Renal cortex interstitium (tissue), 11 donors: ENCODE results near the gene TMEM14C. TPM values are rescaled to one million over a fixed set of nuclear protein-coding genes. Genes with fewer than 3 reads are reported as not detected.
"Not testable (repeated sequence)": the region's sequence is repeated elsewhere in the genome, so short reads cannot be mapped to it uniquely, and the experiment has no call there.

Experiments used
- DNase-seq, 11 donors: peaks; one replicate each; pipeline ENCODE4 v3.0.0-alpha.2; 2013; ENCODE audit warnings: low read depth in 9 of 11, low spot score in 4 of 11; ENCODE audit errors: extremely low read depth in 1 of 11
- polyA plus RNA-seq, 3 donors: library from polyadenylated mRNA; unstranded; fragments of 120-200 nt; gene quantifications; one replicate each; pipeline ENCODE4 v1.2.1, GENCODE V29; 2013; ENCODE audit not compliant: insufficient read length in 3 of 3

Gene TMEM14C
- polyA plus RNA-seq, 3 donors, result 147 to 181 (median 149) TPM

- peak in 1 of 11 donors; percentile 25 for DNase-seq
These were observed 24.0 kb downstream of the TMEM14C start for GRCh38 chr6:10746915-10747250.

- peak; percentile 91 to 97 (median 96) for DNase-seq
These were observed 24.5 kb downstream of the TMEM14C start, which contains the start of gene TMEM14B for GRCh38 chr6:10747251-10747972. Gene TMEM14B, plus strand, starts transcription at chr6:10747805. Its CDS starts 1,441 bp downstream, at chr6:10749246.

- DNase-seq, result no peak
These were observed 26.9 kb downstream of the TMEM14C start for GRCh38 chr6:10749734-10750133.

GRCh38 chr6:10750568-10750967, 27.7 kb downstream of the TMEM14C start:
- DNase-seq, result not testable (repeated sequence)

- DNase-seq, result not testable (repeated sequence)
These were observed 28.9 kb downstream of the TMEM14C start for GRCh38 chr6:10751757-10752156.

- DNase-seq, result no peak
These were observed 33.2 kb downstream of the TMEM14C start for GRCh38 chr6:10756085-10756484.

GRCh38 chr6:10759312-10759839, 36.5 kb downstream of the TMEM14C start:
- DNase-seq, result peak in 3 of 11 donors; percentile 7 to 24 (median 24)

- no peak for DNase-seq
These were observed 37.0 kb downstream of the TMEM14C start for GRCh38 chr6:10759884-10760329.

- no peak for DNase-seq
These were observed 40.1 kb downstream of the TMEM14C start for GRCh38 chr6:10763006-10763405.

GRCh38 chr6:10769419-10769818, 46.5 kb downstream of the TMEM14C start:
- DNase-seq, result no peak

- no peak for DNase-seq
These were observed 48.6 kb downstream of the TMEM14C start for GRCh38 chr6:10771371-10771894.

- no peak for DNase-seq
These were observed 55.4 kb downstream of the TMEM14C start for GRCh38 chr6:10778230-10778629.

- no peak for DNase-seq
These were observed 56.2 kb downstream of the TMEM14C start for GRCh38 chr6:10779076-10779475.

Other genes with a start within 250 kb of the TMEM14C start
- gene GCNT2, start 201.7 kb upstream of the TMEM14C start, polyA plus RNA-seq, result 10 to 100 TPM; 14.4 to 21.2 (median 18.2) TPM
- 1 to 10 TPM; 2.8 to 3.4 (median 3.2) TPM for gene C6orf52, start 28.5 kb upstream of the TMEM14C start, polyA plus RNA-seq
- 10 to 100 TPM; 18.6 to 23.6 (median 21.8) TPM for gene PAK1IP1, start 28.1 kb upstream of the TMEM14C start, polyA plus RNA-seq
- gene TMEM14B, start 24.7 kb downstream of the TMEM14C start, polyA plus RNA-seq, result 100 to 1,000 TPM in 2 of 3 donors, 10 to 100 TPM in 1; 89.7 to 114 (median 105) TPM
- gene MAK, start 115.5 kb downstream of the TMEM14C start, polyA plus RNA-seq, result 1 to 10 TPM; 1.4 to 2.7 (median 1.9) TPM
- under 1 TPM; 0.07 to 0.17 (median 0.09) TPM for gene GCM2, start 159.0 kb downstream of the TMEM14C start, polyA plus RNA-seq
- 1 to 10 TPM; 3.4 to 6.1 (median 3.7) TPM for gene SYCP2L, start 164.0 kb downstream of the TMEM14C start, polyA plus RNA-seq